ENCODE measurements around the gene POC1A.

DNA sequence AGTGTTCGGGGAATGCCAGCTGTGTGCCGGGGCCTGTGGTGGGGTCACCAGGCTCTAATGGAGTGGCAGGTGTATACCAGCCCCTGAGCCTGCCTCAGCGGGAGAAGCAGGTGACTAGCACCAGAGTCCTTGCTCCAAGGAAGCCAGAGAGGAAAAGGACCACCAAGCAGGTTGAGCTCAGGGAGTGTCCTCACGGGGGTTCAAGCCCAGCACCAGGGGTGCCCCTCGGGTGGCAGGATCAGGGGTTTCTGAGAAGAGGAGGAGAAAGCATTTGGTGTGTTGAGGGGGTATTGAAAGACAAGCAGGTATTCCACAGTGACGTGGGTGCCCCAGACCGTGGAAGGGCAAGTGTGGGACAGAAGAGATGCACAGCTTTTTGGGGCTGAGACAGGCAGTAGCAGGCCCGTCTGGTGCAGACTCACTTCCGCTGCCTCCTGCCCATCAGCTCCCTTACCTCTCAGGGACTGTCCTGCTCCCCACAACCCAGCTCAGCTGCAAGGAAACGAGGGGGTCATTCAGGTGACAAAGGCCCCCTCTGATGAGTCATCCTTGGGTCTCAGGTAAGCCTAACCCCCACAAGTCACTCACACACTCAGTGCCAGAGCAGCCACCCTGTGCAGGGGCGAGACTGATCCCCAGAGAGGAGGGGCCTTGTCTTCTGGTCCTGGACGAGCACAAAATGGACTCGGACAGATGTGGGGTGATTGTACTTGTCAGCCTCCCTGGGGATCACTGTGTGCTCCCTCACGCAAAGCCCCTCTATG lies 21.4 kb upstream of the POC1A start:
- TF ChIP-seq MYC (IDR thresholded peaks at IDR 0.05; ENCODE audit: low read depth, low read length) (no peak), POLR2A (IDR thresholded peaks at IDR 0.05; ENCODE audit: low read depth, low read length) (no peak)

Data from endothelial cell of umbilical vein (primary cell).